IPS DF 6.9 (cell line): ENCODE measurements around the gene GLI3.

ENCODE experiments used
- DNase-seq: peaks from one replicate; pipeline ENCODE4 v3.0.0-alpha.2; 2013; ENCODE audit warnings: low read depth, low spot score
- H3K27ac ChIP-seq: one replicate; pipeline ENCODE4 v1.5.1; 2013; ENCODE audit warnings: low read length, control low read depth
- H3K27me3 ChIP-seq: 2 replicates; pipeline ENCODE4 v1.6.1; 2013; ENCODE audit warnings: mild to moderate bottlenecking, low read length; ENCODE audit not compliant: control insufficient read depth, insufficient read depth
- H3K36me3 ChIP-seq: 2 replicates; pipeline ENCODE4 v1.6.1; 2013; ENCODE audit warnings: low read length; ENCODE audit not compliant: control insufficient read depth, insufficient read depth
- H3K4me1 ChIP-seq: 2 replicates; pipeline ENCODE4 v1.6.1; 2013; ENCODE audit warnings: low read length; ENCODE audit not compliant: control insufficient read depth, insufficient read depth
- H3K4me3 ChIP-seq: 2 replicates; pipeline ENCODE4 v1.5.1; 2013; ENCODE audit warnings: mild to moderate bottlenecking, low read length
- H3K9me3 ChIP-seq: 2 replicates; pipeline ENCODE4 v1.6.1; 2013; ENCODE audit warnings: low read length, inconsistent platforms; ENCODE audit not compliant: control insufficient read depth, insufficient read depth
- WGBS: extraction: QIAGEN DNeasy Blood & Tissue Kit; methylation state at CpG from one replicate; pipeline ENCODE4 v1.1.7; 2013; ENCODE audit warnings: mixed read lengths, missing lambda C conversion rate; ENCODE audit not compliant: insufficient read length, insufficient coverage; 5-methylcytosine and 5-hydroxymethylcytosine counted together

GLI3 gene

DNA sequence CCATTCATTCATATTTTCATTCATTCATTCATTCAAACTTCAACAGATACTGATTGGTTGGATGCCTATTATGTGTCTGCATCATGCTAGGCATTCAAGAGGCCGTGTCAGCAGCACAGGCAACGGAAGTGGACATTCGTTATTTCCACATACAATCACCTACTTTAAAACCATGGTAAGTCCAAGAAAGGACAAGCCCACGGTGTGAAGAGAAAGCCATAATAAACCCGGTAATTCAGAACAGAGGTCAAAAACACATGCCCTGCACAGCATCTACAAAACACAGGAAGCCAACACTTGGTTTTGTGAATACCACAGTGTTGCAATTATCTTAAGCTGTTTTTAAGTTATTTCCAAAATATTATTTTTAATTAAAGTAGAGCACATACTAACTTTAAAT, 126.7 kb downstream of the GLI3 start:
- Histone ChIP-seq H3K36me3 (no peaks in the 10 kb centered on the region), H3K27ac (no peak overlapping the region)
- WGBS, result no CpG with 5 or more reads among the region's 5 CpGs

DNA sequence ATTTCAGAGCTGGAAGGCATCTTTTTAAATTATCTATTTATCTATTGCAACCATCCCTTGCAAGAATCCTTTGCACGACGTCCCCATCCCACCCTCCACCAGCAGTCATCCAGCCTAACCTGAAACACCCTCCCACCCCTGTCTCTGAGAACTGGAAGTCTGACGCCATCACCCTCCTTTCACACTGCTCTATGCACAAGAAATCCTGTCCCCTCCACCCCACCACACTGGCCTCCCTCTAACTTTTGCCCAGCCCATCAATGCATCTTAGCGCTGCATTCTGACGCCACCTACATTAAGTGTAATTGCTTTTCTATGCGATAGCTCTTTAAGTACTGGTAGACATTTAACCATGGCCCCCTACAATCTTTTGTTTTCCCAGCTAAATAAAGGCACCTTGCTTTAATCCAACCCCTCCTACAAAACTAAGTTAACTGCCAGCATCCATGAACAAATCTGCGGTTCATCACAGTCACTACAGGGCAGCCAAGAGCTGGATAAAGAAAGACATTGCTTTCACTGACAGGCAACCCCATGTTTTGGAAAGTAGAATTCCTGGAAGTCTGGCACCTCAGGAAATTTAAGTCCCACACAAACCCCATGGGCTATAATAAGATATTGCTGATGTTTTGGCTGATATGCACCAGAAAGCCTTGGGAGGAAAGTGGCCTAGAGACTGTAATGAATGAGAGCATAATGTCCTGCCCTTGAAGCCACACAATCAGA, 128.0 kb downstream of the GLI3 start:
- Histone ChIP-seq H3K27me3 (no peaks in the 10 kb centered on the region), H3K9me3 (no peaks in the 10 kb centered on the region), H3K27ac (no peak overlapping the region), H3K36me3 (no peaks in the 10 kb centered on the region), H3K4me3 (no peak overlapping the region), H3K4me1 (peaks cover 8% of the 10 kb centered on the region)
- WGBS, result no CpG with 5 or more reads among the region's 7 CpGs
- DNase-seq, result no peak

More for the DNA sequence above, 126.7 kb downstream of the GLI3 start:
- Histone ChIP-seq H3K4me3 (no peak overlapping the region), H3K27me3 (no peaks in the 10 kb centered on the region), H3K4me1 (peaks cover 8% of the 10 kb centered on the region), H3K9me3 (no peaks in the 10 kb centered on the region)
- no peak for DNase-seq

- H3K27ac ChIP-seq, result no peak overlapping the region
- peak; percentile 45 for DNase-seq
- no CpG with 5 or more reads among the region's 10 CpGs for WGBS
These were observed 129.3 kb downstream of the GLI3 start for GRCh38 chr7:42107484-42108240.

DNA sequence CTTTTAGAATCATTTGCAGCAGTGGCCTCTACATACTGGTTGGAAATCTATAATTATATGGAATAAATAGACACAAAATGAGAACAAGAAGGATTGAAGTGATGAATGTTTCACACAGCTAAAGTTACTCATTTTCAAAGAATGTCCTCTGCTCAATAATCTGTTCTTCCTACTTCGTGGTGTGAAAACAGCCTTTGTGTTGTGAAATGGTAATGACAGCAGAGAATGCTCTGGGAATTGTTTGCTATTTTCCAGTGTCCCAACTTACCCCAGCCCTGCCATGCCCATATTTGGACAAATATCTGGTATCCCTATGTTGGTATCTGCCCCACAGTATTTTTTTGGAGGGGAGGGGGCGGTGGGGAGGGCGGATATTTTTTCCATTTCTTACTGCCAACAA, 130.4 kb downstream of the GLI3 start:
- no peaks in the 10 kb centered on the region for H3K27me3 ChIP-seq
- H3K27ac ChIP-seq, result no peak overlapping the region
- H3K4me1 ChIP-seq, result peaks cover 8% of the 10 kb centered on the region
- H3K9me3 ChIP-seq, result no peaks in the 10 kb centered on the region
- no peaks in the 10 kb centered on the region for H3K36me3 ChIP-seq
- no CpG with 5 or more reads among the region's 3 CpGs for WGBS
- DNase-seq, result no peak
- H3K4me3 ChIP-seq, result no peak overlapping the region

More at GRCh38 chr7:42107484-42108240, 129.3 kb downstream of the GLI3 start:
- Histone ChIP-seq H3K36me3 (no peaks in the 10 kb centered on the region), H3K4me1 (peaks cover 8% of the 10 kb centered on the region), H3K4me3 (no peak overlapping the region), H3K9me3 (no peaks in the 10 kb centered on the region), H3K27me3 (no peaks in the 10 kb centered on the region)

GRCh38 chr7:42105554-42106358, 131.3 kb downstream of the GLI3 start:
- Histone ChIP-seq H3K27ac (no peak overlapping the region), H3K9me3 (no peaks in the 10 kb centered on the region), H3K4me3 (no peak overlapping the region), H3K27me3 (no peaks in the 10 kb centered on the region), H3K36me3 (no peaks in the 10 kb centered on the region), H3K4me1 (peaks cover 8% of the 10 kb centered on the region)
- WGBS, result no CpG with 5 or more reads among the region's 12 CpGs
- no peak for DNase-seq

GRCh38 chr7:42104694-42105093, 132.3 kb downstream of the GLI3 start:
- Histone ChIP-seq H3K27ac (no peak overlapping the region), H3K9me3 (no peaks in the 10 kb centered on the region), H3K27me3 (no peaks in the 10 kb centered on the region), H3K4me1 (peaks cover 8% of the 10 kb centered on the region), H3K4me3 (no peak overlapping the region), H3K36me3 (no peaks in the 10 kb centered on the region)
- WGBS, result no CpG with 5 or more reads among the region's 2 CpGs
- DNase-seq, result no peak

DNA sequence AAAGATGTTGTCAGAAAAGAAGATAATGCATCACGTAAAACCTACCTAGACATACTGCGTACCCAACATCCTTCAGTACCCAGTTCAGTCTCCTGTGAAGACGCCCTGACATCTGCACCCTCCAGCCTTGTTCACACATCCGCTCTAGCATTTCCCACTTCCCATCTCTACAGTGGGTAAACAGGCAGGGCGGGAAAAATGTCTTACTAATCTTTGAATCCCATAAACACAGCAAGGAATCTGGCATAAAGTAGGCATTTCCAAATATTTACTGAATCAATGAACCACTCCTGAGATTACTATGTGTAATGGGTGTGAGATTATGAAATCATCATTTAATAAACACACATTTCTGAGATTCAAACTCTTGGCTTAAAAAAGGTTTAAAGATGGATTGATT, 132.8 kb downstream of the GLI3 start:
- Histone ChIP-seq H3K27me3 (no peaks in the 10 kb centered on the region), H3K4me1 (peaks cover 8% of the 10 kb centered on the region), H3K4me3 (no peak overlapping the region), H3K36me3 (no peaks in the 10 kb centered on the region), H3K9me3 (no peaks in the 10 kb centered on the region), H3K27ac (no peak overlapping the region)
- no peak for DNase-seq
- no CpG with 5 or more reads among the region's 5 CpGs for WGBS

- H3K4me1 ChIP-seq, result peaks cover 6% of the 10 kb centered on the region
- no peaks in the 10 kb centered on the region for H3K9me3 ChIP-seq
- H3K27ac ChIP-seq, result no peak overlapping the region
- no peaks in the 10 kb centered on the region; the same call in 1 of the 2 replicates for H3K27me3 ChIP-seq
- H3K36me3 ChIP-seq, result no peaks in the 10 kb centered on the region
- no CpG with 5 or more reads among the region's 2 CpGs for WGBS
- DNase-seq, result no peak
- no peak overlapping the region for H3K4me3 ChIP-seq
These were observed 133.6 kb downstream of the GLI3 start for GRCh38 chr7:42103456-42103855.

- no peak overlapping the region for H3K27ac ChIP-seq
These were observed 134.0 kb downstream of the GLI3 start for GRCh38 chr7:42103020-42103419.

DNA sequence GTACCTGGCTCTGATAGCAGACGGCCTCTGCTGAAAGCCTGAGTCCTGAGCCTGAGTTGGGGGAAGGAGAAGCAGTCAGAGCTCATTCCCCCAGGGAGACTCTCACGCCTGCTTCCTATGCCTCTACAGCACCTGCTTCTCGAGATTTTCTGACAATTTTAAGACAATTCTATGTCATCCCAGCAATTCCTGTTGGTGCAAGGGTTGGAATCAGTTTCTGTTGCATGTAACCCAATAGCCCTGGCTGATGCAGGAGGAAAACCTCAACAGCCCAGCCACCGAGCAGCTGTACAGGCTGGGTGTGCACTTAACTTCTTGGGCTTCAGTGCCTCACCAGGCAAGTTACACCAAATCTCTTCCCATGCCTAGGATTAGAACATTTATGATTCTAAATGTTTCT, 134.7 kb downstream of the GLI3 start:
- no CpG with 5 or more reads among the region's 4 CpGs for WGBS
- Histone ChIP-seq H3K4me3 (no peak overlapping the region), H3K27ac (no peak overlapping the region), H3K27me3 (no peaks in the 10 kb centered on the region; the same call in 1 of the 2 replicates), H3K9me3 (no peaks in the 10 kb centered on the region), H3K4me1 (peaks cover under 1% of the 10 kb centered on the region; the same call in 1 of the 2 replicates), H3K36me3 (no peaks in the 10 kb centered on the region)
- no peak for DNase-seq

More at GRCh38 chr7:42103020-42103419, 134.0 kb downstream of the GLI3 start:
- no peaks in the 10 kb centered on the region for H3K36me3 ChIP-seq
- peaks cover 4% of the 10 kb centered on the region; the same call in 1 of the 2 replicates for H3K4me1 ChIP-seq
- no peaks in the 10 kb centered on the region for H3K9me3 ChIP-seq
- H3K4me3 ChIP-seq, result no peak overlapping the region
- DNase-seq, result no peak
- no CpG with 5 or more reads among the region's 3 CpGs for WGBS
- no peaks in the 10 kb centered on the region; the same call in 1 of the 2 replicates for H3K27me3 ChIP-seq
